SU-DHL-6 (cell line): ENCODE results near the gene STC2.

Source experiments
- CTCF ChIP-seq: fragments of 200-600 bp; sonication (generic); IDR thresholded peaks from one replicate; pipeline ENCODE4 v1.5.1; 2017; ENCODE audit warnings: antibody characterized with exemption, mild to moderate bottlenecking, low read length, moderate library complexity; ENCODE audit not compliant: insufficient read depth, poor library complexity, severe bottlenecking
- EZH2phosphoT487 ChIP-seq: fragments of 200-600 bp; sonication (generic), shearing (Covaris generic); conservative IDR thresholded peaks from 2 replicates; pipeline ENCODE4 v1.6.1; 2018; ENCODE audit warnings: mild to moderate bottlenecking, antibody characterized with exemption, low read length, moderate library complexity, mixed read lengths

- TF ChIP-seq CTCF (no peak), EZH2phosphoT487 (no peak)
Measured at GRCh38 chr5:173294673-173295320, 33.4 kb downstream of the STC2 start.
